Right forelimb (tissue), 1 donor: ENCODE data around the gene TM4SF18.

Source experiments
- DNase-seq: peaks from one replicate; pipeline ENCODE4 v3.0.0-alpha.2; 2018

TM4SF18 gene

GRCh38 chr3:149325581-149325980, 7.9 kb downstream of the TM4SF18 start:
- DNase-seq, result no peak

DNA sequence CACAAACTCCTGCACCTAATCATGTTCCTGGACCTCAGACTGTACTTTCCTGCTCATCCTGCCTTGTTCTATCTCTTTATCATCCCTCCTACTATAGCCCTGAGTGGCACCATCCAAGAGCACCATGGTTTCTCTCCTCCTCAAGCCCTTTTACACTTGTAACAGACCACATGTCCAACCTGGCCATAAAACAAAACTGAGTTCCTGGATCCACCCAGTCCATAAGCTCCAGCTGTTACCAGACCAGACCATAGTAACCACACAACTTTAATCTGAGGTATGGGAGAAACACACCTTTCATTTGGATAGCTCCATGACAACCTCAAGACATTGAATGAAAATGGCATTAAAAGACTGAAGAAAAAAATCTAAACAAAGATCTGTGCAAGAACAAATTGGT, 9.1 kb downstream of the TM4SF18 start:
- no peak for DNase-seq

GRCh38 chr3:149321640-149322039, 11.8 kb downstream of the TM4SF18 start:
- DNase-seq, result no peak

- no peak for DNase-seq
These were observed 12.3 kb downstream of the TM4SF18 start for GRCh38 chr3:149321136-149321535.

GRCh38 chr3:149319750-149320149, 13.7 kb downstream of the TM4SF18 start:
- DNase-seq, result no peak

DNA sequence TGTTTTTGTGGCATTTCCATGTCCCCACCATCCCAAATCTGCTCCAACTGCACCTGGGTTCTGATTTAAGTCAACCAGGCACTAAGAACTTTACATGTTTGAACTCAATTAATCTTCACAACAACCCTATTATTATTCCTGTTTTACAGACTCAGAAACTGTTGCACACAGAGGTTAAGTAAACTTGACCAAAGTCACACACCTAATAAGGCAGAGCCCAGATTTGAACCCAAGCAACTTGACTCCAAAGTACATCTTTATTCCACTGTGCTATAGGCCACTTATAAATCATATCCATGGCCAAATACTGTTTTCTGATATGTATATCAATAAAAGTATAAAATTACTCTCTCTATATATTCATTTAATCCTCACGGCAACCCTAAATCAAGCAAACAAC, 16.4 kb downstream of the TM4SF18 start:
- DNase-seq, result no peak

GRCh38 chr3:149316437-149316836, 17.0 kb downstream of the TM4SF18 start:
- no peak for DNase-seq

DNA sequence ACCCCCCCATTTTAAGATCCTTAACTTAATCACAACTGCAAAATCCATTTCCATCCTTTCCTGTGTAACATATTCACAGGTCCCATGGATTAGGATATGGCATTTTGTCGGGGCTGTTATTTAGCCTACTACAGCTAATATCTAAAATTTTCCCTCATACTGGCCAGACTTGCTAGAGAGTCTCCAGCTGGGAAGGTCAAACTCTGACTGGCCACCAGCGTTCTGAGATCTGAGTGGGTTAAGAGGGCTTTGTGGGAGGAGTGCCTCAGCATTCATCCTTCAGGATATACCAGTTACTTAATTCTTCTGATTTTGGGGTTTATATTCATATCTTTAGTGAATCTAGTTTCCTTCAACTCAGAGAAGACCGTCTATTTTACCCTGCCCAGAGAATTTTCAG, 17.7 kb downstream of the TM4SF18 start:
- no peak for DNase-seq

DNA sequence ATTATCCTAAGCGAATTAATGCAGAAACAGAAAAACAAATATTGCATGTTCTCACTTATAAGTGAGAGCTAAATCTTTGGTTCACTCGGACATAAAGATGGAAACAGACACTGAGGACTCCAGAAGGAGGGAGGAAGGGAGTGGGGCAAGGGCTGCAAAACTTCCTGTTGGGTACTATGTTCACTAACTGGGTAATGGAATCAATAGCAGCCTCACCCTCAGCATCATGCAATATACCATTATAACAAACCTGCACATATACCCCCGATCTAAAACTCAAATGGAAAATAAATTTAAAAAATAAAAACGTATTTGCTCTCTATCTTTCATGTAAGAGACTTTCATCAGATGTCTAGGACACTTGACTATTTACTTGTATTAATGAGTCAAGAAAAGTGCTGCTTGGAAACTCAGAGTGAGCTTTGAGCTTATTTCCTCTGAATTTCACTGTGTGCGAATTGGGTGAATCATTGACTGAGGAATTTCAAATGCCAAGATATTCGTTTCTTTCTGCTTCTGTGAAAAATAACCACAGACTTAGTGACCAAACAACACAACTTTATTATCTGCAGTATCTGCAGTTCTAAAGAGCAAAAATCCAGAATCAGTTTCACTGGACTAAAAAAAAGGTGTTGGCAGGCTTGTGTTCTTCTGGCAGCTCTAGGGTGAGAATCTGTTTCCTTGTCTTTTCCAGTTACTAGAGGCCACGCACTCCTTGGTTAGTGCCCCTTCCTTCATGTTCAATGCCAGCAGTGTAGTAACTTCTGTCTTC, 18.4 kb downstream of the TM4SF18 start:
- DNase-seq, result no peak

- DNase-seq, result no peak
These were observed 19.9 kb downstream of the TM4SF18 start for GRCh38 chr3:149313542-149313941.

GRCh38 chr3:149310796-149311534, 22.5 kb downstream of the TM4SF18 start:
- DNase-seq, result no peak

GRCh38 chr3:149307435-149307783, 26.0 kb downstream of the TM4SF18 start:
- DNase-seq, result no peak

GRCh38 chr3:149306751-149307434, 26.5 kb downstream of the TM4SF18 start:
- DNase-seq, result no peak

DNA sequence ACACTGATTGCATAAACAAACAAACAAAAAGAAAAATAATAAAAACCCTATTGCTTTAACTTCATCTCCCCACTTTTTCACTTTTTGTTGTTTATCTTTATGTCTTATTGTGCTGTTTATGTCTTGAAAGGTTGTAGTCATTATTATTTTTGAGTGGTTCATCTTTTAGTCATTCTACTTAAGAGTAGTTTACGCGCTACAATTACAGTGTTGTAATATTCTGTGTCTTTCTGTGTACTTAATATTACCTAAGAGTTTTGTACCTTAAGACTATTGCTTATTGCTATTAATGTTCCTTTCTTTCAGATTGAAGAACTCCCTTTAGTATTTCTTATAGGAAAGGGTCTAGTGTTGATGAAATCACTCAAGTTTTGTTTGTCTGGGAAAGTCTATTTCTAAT, 28.1 kb downstream of the TM4SF18 start:
- no peak for DNase-seq

DNA sequence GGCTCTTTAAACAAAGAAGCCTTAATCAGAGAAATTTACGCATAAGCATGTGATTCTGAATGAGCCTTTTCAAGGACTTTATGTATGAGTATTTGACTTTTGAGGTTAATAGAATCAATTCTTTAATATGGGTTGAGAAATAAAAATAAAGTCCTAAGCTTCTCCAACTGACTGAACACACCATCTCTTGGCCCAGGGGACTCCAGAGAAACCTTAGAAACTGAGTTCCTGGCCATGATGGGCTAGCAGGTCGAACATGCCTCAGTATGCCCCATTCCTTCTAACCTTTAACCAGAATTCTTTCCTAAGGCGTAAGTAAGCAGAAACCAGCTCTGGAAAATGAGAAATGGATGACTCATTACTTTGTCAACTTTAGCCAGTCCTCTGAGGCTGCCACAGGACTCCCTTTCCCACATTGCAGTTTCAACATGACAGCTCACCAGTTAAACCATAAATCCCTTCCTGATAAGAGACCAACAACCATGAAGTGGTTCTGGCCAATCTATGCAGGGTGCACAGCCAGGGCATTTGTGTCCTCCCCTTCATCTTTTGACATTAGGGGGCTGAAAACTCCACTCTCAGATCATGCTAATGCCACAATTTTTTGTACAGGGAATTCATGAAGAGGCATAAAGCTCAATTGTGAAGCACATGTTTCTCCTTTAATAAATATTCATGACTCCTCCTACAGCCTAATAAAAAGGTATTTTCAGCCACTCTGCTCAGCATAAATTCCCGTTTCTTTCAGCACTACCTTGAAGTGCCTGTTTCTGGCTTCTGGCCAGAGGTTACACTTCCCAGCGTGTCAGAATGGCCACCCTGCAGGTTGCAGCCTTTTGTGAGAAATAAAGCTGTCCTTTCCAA, 33.3 kb downstream of the TM4SF18 start:
- DNase-seq, result no peak

DNA sequence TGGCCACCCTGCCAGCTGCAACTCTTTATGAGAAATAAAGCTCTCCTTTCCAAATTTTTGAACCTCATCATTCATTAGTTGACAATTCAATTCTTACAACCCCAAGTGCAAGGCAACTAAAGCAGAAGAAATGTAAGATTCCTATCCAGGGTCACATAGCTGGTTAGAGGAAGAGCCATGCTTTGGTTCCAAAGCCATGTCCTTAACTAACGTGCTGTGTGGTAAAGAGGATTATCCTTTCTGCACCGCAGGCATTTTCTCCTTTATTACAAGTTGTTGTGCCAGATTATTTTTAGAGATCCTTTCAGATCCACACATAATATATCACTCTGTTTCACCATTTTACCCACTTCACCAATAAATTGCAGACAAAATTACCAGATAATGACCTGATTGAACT, 36.5 kb downstream of the TM4SF18 start:
- DNase-seq, result no peak

- DNase-seq, result no peak
These were observed 40.8 kb downstream of the TM4SF18 start for GRCh38 chr3:149292666-149293065.

DNA sequence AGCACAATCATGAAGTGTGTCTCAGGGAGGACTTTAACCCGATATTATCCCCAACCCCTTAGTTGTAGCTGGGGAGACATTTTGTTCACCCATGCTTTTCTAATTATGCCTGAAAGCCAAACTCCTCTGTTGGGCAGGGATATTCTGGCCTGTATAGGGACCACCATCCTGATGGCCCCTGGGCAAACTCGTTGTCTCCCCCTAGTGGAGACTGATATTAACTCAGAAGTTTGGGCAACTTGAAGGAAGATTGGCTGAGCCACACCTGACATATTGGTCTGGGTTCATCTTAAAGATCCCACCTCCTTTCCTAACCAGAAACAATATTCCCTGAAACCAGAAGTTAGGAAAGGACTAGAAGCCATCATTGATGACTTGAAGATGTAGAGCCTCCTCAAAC, 42.3 kb downstream of the TM4SF18 start:
- DNase-seq, result no peak

GRCh38 chr3:149288655-149289054, 44.8 kb downstream of the TM4SF18 start:
- DNase-seq, result no peak

DNA sequence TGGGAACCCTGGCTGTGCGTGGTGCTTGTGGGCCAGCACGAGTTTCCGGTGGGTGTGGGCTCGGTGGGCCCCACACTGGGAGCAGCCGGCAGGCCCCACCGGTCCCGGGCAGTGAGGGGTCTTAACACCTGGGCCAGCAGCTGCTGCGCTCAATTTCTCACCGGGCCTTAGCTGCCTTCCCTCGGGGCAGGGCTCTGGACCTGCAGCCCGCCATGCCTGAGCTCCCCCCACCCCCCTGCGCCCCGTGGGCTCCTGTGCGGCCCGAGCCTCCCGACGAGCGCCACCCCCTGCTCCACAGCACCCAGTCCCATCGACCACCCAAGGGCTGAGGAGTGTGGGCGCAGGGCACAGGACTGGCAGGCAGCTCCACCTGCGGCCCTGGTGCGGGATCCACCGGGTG, 49.4 kb downstream of the TM4SF18 start:
- DNase-seq, result no peak

DNA sequence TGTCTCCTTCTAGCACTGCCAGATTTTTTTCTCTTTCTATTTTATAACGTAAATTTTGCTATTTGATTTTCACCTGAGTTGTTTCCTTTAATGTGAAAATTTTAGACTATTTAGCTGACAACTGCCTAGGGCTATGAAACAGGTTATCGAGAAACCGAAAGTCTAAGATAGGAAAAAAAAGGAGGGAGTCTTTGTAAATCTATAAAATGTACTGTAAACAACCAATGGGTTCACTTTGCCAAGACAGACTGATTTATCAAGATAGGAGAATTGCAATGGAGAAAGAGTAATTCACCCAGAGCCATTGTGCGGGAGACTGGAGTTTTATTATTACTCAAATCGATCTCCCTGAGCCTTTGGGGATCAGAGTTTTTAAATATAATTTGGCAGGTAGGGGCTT, 50.0 kb downstream of the TM4SF18 start:
- DNase-seq, result no peak

GRCh38 chr3:149282836-149283235, 50.6 kb downstream of the TM4SF18 start:
- DNase-seq, result no peak

DNA sequence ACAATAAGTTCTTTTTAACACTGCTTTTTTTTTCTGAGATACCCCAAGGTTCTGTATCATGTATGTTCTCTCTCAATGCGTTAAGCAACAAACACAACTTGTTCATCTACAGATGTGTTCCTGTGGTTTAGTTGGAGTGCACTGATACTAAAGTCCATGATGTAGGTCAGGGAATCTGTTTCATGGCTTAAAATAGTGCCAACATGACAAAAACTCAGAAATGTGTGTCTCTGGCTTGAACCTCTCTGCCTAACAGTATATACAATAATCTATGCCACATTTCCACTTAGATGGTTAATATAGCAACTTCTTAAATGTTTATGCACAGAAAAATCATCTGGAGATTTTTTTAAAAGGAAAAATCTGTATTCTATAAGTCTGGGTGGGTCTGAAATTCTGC, 51.1 kb downstream of the TM4SF18 start:
- DNase-seq, result no peak
